ENCODE results near the gene CSNK1G2. TPM values are rescaled to one million over a fixed set of nuclear protein-coding genes. Genes with fewer than 3 reads are reported as not detected.

CSNK1G2 gene
- total RNA-seq, 1 donor from 2014 or later: 94.3 TPM

DNA sequence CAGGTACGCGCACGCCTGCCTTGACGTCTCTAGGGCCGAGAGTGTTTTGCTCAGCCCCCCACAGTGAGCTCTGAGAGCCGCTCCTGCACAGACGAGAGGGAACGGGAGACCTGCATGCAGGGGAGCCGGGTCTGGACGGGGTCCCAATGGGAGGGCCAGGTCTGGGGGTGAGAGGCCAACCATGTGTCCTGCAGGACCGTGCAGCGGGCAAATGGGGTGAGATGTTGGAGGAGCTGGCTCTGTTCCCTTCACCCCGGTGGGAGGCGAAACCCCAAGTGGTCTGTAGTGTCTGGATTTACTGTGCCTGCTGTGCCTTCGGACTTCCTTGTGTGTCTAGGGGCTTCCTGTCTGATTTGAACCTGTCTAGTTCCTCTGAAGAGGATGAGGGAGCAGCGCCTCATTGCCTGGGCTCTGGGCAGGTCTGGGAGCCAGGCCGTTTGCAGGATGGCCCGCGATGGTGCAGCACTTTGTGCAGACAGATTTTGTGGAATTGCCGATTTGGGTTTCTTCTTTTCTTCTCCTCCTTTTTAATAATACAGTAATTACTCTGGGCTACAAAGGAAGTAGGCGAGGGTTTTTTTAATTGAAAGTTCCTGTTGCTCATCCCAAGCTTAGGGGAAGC lies 2.1 kb downstream of the CSNK1G2 start:
- intact Hi-C loops (cut with micrococcal nuclease): loop anchor here (1.0 kb wide), 2 partner anchors 38 to 142 kb away; partner anchors contain the start of genes ADAT3 and SCAMP4

DNA sequence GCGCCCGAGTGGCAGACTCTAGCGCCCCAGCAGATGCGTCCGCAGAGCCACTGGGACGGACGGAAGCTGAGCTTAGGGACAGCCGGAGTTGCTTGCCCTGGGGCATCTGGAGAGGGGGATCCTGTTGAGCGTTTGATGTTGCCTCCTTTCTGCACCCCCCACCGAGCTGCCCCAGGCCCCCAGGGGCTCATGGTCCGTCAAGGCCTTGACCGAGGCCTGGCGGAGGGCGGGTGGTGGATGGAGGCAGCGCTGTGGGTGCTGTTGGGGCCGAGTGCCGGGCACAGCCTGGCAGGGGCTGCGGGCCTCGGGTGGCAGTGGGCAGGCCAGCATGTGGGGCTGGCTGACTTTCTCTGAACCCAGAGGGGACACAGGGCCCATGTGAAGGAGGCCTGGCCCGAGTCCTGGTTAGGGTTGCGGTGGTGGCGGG lies 2.7 kb downstream of the CSNK1G2 start:
- intact Hi-C loops (cut with micrococcal nuclease): no loop called here

DNA sequence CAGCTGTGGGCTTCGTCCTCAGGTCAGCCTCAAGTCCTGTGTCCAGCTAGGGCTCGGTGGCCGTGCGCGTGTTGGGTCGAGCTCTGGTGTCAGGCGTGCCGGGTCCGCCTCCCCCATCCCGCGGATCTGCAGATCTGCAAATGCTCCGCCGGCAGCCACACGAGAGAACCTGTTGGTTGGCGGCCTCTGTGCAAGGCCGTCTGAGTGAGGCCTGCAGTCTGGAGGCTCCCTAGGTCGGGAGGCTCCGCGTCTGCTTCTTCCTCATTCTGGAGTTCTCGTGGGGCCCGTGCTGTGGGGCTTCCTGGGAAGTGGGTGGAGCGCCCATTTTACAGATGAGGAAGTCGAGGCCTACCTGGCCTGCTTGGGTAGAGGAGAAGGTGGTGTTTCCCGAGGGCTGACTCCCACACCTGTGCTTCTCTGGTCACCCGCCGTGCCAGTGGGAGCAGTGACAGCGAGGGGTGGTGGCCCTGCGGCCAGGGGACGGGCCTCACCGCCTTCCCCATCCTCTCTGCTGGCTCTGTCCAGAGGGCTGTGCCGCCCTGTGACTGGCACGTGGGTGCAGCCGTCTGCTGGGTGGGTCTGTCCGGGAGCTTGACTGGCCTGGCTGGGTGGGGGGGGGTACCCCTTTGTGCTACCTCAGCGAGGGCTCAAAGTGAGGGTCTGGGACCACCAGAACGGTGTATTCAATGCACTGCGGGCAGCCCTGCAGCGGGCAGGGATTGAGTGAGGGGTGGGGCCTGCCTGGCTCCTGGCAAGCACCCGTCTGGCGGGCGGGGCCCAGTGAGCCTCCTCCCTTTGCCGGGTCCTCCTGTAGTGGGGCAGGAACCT lies 3.3 kb downstream of the CSNK1G2 start:
- intact Hi-C loops (cut with micrococcal nuclease): no loop called here

DNA sequence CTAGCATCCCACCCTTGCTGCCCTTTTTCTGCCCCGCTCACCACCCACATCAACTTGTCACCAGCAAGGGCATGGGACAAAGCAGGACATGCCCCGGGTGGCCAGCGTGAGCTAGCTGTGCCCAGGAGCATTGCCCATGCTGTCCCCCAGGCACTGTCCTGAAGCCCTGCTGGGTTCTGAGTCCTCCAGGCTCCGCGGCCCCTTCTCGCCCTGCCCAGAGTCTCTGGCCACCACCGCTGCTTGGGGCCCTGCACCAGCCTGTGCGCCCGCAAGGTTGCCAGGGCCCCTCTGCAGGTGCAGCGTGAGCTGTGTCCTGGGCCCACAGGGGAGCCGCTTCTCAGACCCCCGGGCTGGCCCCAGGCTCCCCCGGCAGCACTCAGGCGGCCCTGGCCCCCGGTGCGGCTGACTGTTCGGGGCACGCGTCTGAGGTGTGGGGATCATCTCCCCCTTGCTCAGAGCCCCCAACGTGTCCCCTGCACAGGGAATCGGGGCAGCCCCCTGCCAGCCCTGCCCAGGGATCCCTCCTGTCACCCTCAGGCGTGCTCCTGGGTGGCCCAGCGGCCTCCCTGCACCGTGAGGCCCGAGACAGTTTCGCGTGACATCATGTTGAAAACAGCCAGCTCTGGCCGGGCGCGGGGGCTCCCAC lies 4.1 kb downstream of the CSNK1G2 start:
- intact Hi-C loops (cut with micrococcal nuclease): no loop called here

DNA sequence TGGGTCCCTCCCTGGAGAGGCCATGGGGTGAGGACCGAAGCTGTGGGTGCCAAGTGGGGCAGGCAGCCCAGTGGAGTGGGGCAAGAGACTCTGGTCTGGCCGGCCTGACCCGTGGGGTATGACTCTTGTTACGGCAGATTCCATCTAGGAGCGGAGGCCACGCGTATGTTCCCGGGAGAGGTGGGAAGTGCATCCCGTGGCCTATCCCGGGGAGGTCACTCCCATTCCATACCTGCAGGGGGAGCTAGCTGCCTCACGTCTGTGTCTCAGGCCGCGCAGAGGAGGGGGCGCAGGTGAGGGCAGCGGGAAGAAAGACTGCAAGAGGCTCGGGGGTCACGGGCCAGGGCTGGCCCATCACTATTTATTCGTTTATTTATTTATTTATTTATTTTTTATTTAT lies 4.9 kb downstream of the CSNK1G2 start:
- intact Hi-C loops (cut with micrococcal nuclease): no loop called here

DNA sequence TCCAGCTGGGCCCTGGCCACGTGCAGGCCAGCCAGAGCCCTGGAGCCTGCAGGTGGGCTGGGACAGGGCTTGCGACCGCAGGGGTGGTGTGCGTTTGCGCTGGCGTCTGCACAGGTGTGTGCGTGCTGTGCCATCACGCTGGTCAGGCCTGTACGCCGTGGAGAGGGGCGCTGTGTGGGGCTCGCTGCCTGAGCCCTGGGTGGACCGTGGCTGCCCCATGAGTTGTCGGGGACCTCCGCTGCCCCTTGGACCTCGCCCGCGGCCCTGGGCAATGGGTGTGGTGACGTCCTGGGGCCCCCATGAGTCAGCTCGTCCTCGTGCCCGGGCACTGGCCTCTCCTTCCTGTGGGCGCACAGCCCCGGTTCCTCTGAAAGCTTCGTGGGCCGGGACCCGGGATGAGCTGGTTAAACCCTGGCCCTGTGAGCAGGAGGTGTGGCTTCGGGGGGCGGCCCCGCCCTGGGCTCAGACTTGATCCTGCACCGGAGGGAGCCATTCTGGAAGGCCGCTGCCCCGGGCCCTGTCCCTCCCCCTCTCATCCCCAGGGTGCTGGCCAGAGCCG lies 6.8 kb downstream of the CSNK1G2 start:
- intact Hi-C loops (cut with micrococcal nuclease): no loop called here

DNA sequence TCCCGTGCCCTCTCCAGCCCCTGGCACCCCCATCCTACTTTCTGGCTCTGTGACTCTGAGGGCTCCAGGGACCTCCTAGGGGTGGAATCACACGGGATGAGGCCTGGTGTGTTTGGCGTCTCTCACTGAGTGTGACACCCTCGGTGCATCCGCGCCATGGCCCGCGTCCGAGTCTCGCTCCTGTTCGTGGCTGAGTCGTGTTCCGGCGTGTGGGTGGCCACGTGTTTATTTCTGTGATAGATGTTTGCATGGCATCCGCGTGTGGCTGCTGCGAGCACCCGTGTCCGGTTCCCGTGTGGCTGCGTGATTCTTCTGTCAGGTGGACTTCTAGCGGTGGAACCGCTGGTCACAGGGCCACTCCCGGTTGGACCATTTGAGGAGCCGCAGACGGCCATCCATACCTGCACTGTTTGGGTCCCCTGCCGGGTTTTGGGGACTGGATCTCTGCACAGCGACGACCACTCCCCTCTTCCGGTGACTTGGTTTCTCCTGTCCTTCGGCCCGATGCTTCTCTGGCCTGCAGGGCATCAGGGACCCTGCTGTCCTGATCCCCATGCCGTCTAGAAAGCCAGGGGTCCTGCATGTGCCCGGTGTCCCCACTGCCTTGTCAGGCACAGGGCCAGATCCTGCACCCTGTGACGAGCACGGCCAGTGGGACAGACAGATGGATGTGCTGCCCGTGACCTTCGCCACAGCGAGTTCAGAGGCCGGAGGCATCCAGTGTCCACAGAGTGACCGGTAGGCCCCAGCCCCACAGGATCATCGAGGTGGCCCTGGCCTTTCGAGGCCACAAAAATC lies 8.5 kb downstream of the CSNK1G2 start:
- intact Hi-C loops (cut with micrococcal nuclease): no loop called here

DNA sequence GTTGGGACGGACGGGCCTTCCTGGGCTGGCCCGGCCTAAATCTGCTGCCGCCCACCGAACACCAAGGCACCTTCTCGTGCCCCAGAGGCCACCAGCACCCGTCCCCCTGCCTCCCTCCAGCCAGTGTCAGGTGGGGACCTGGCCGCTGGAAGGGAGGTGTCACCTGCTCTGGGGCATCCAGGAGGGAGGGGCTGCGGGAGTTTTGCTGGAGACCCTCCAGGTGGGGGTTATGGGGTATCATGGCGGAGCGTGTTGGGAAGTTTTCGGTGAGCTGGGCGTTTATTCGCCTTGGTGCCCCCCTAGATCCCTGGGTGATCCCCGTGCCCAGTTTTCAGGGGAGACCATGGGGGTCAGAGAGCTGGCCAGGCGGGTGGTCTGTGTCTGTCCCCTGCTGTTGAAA lies 9.7 kb downstream of the CSNK1G2 start:
- intact Hi-C loops (cut with micrococcal nuclease): no loop called here

DNA sequence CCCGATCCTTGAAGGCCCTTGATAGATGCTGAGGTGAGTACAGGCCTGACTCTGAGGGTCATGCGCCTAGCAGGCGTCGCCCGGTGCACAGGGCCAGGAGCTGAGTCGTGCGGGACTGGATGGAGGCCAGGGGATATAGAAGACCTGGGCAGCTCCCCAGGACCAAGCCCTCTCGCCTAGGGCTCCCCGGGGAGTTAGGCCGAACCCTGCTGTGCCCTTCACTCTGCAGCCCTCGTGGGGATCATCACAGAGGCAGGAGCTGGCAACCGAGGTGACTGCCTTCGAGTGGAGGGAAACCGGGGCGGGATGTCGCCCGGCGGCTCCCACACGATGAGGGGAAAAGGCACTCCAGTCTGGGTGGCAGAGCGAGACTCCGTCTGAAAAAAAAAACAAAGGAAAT lies 11.7 kb downstream of the CSNK1G2 start:
- intact Hi-C loops (cut with micrococcal nuclease): no loop called here

DNA sequence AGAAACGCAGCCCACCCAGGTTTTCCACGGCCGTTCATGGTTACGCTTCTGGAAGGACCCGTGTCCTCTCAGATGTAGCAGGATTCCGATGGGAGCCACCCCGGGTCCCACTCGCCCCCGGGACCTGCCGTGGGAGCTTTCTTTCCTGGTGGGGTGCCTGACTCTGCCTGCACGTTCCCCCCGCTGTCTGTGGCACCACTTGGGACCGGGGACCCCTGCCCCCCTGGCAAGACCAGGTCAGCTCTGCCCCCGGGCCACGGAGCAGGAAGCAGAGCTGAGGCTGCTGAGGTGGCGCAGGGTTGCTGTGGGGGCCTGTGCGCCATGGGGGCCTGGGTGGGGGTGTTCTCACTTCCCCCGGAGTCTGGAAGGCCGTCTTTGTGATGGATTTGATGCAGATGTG lies 12.1 kb downstream of the CSNK1G2 start:
- intact Hi-C loops (cut with micrococcal nuclease): no loop called here

DNA sequence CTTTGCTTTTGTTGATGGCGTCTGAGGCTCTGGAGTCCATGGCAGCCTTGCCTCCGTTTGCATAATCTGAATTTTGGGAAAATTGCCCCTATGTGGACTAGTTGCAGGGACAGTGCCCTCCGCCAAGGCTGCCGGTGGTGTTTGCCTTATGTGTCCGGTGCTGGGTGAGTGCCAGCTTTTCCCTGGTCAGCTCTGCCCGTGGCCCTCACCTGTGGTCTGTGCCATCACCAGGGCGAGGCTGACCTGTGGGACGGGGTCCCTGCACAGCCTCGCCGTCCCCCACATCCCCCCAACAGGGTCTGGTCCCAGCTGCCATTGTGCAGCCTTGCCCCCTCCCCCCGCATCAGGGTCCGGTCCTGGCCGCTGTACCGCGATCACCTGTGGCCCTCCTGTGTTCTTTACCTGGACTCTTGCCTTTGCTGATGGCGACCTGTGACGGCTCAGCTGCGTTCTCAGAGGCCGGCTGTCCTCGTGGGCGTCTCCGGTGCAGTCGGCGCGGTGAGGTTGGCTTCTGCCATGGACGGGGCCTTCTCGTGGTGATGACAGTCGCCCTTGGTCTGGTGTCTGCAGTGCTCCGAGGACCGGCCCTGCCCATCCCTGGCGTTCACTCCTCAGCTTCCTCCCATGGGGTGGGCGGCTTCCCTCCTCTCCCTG lies 12.6 kb downstream of the CSNK1G2 start:
- intact Hi-C loops (cut with micrococcal nuclease): no loop called here

DNA sequence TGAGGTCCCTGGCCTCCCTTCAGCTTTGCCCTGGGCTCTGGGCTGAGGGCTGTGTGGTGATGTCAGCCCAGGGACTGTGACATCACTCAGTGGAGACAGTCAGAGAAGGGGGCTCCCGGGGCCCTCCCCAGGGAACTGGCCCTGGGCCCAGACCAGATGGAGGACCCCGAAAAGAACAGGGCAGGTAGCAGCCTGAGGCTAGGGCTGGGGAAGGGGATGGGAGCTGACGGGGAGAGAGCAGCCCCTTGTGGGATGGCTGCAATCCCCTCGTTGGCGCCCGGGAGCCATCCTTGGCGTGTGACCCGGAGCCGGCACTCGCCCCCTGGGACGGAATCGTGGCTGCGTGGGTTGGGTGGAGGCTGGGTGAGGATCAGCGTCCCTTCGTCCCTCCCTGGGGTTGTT lies 13.6 kb downstream of the CSNK1G2 start:
- intact Hi-C loops (cut with micrococcal nuclease): no loop called here

DNA sequence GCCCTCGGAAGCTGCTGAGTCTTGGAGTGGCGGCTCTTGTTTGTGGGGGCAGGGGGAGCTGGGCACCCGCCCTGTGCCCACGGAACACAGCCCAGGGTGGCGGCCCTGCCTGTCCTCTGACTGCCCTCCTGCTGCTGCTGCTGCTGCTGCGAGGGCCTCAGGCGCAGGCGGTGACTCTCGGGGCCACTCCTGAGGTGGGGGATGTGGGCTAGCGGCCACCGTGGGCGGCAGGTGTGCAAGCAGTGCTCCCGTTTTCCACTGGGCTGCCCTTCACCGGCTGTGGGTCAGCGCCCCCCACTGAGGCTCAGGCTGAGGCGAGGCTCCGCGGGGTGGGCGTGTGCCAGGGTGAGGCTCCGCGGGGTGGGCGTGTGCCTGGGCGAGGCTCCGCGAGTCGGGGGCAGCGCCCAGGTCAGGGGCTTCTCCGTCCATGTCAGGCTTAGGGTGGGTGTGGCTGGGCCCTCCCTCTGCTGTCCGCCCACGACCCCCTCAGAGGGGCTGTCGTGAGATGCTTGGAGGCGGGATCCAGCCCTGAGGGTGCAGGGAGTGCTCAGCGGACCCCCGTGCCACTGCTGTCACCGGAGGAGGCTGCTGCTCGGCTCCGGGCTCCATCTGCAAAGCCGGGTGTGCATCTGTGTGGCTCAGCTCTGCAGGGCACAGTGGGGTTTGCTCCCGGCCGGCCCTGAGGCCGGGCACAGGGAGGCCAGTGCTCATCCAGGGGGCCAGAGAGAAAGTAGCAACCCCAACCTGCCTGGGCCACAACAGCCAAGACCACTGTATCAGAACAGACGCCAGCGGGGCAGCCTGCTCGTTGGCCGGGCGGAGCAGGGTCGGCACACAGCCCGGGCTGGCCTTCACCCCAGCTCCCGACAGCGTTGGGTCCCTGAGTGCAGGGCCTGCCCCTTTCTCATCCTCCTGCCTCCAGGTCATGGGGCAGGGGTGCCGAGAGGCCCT lies 14.5 kb downstream of the CSNK1G2 start:
- intact Hi-C loops (cut with micrococcal nuclease): no loop called here

DNA sequence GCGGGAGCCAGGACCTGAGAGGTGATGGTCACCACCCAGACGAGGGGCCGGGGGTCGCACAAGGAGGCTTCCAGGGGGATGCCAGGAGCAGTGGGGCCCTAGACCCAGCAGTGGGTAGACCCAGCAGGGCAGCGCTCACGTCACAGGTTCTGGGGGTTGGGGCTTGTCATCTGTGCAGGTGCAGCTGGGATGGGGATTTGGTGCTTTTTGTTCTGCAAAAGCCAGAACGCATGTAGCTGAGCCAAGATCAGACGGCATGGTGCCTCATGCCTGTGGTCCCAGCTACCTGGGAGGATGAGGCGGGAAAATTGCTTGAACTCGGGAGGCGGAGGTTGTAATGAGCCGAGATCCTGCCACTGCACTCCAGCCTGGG lies 15.1 kb downstream of the CSNK1G2 start:
- intact Hi-C loops (cut with micrococcal nuclease): no loop called here

DNA sequence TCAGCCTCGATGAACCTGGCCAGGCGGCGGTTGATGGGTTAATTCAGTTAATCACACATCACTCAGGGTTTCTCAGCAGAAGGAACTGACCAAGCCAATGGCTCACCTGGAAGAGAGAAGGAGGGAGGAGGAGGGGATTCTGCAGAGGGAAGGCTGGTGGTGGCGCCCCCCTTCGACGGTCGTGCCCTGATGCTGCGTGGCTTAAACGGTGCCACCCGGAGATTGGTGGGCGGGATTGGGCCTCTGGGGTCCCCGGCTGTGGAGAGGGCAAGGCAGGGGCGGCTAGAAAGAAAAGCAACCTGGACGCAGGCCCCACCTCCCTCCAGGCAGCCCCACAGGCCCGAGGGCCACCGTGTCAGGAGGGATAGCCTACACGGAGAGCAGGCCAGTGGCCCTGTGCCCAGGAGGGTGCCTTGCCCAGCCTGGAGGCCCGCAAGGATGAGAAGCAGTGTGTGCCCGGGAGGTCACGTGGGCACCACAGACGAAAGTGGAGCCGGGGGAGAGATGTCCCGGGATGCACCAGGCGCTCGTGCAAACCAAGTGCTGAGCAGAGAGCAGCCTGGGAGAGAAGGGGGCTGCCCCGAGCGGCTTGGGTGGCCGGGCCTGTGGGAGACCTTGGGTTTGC lies 16.0 kb downstream of the CSNK1G2 start:
- intact Hi-C loops (cut with micrococcal nuclease): no loop called here

DNA sequence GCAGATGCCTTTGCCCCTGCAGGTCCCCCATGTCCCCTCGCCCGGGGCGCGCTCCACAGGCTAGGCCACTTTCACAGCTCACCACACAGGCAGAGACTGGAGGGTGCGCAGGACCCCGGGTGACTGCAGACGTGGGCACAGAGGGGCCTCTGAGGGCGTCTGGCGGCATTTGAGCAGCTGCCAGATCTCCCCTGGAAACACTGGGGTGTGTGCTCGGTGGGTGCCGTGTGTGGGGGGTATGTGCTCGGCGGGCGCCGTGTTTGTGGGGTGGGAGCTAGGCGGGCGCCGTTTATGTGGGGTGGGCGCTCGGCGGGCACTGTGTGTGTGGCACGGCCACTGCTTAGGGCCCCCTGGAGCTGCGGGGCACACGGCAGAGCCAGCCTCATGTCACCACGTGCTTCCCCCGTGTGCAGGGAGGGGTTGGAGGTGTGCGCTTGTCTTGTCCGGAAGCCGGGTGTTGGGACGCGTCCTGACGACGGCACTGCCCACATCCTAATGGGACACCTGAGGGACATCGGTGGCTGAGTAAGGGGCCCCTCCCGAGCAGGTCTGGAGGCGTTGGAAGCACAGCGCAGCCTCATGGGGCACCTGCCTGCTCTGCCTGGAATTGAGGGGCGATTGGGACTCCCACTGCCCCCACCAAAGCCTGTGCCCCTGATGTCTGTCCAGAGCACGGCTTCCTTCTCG lies 16.7 kb downstream of the CSNK1G2 start:
- intact Hi-C loops (cut with micrococcal nuclease): no loop called here

DNA sequence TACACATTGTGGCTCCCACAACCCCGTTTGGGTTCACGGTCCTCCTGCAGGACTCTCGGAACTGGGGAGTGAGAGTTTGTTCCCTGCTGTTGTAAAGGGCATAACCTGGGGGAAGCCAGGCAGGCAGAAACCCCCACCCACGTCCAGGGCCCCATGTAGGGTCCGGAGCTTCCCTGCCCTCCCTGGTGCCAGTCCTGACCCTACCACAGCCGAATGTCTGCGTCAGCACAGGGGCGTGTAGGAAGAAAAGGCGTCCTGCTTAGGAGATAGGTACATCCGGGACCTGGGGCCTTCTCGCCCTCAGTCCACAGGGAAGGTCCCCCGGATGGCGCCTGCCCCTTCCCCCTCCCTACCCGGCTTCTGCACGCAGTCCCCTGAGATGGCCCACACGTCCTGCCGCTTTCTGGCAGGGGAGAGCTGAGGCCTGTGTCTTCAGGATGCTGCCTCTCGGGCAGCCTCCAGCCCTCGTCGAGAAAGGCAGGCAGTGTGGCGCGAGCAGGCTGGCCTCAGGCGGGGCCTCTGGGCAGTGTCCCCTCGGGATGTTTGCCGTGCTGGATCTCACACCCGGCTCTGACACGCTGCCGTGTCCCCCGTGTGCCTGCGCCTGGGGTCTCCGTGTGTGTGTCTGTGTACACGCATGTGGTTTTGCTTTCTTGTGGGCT lies 19.1 kb downstream of the CSNK1G2 start:
- intact Hi-C loops (cut with micrococcal nuclease): no loop called here

All from T-helper 2 cell treated with Interferon-gamma antibody and Interleukin-4, amounts not matched to agents 100 ng/mL and 5 ng/mL, for 36 hours (primary cell).